Activated CD8-positive, alpha-beta memory T cell treated with anti-CD3 and anti-CD28 coated beads for 48 hours (primary cell): ENCODE results near the gene CERK.

Experiments used
- DNase-seq, 3 experiments: peaks; one replicate each; pipeline ENCODE4 v3.0.0-alpha.2; 2020; ENCODE audit warnings: low read depth in 2 of 3, low spot score in 2 of 3

CERK gene

DNA sequence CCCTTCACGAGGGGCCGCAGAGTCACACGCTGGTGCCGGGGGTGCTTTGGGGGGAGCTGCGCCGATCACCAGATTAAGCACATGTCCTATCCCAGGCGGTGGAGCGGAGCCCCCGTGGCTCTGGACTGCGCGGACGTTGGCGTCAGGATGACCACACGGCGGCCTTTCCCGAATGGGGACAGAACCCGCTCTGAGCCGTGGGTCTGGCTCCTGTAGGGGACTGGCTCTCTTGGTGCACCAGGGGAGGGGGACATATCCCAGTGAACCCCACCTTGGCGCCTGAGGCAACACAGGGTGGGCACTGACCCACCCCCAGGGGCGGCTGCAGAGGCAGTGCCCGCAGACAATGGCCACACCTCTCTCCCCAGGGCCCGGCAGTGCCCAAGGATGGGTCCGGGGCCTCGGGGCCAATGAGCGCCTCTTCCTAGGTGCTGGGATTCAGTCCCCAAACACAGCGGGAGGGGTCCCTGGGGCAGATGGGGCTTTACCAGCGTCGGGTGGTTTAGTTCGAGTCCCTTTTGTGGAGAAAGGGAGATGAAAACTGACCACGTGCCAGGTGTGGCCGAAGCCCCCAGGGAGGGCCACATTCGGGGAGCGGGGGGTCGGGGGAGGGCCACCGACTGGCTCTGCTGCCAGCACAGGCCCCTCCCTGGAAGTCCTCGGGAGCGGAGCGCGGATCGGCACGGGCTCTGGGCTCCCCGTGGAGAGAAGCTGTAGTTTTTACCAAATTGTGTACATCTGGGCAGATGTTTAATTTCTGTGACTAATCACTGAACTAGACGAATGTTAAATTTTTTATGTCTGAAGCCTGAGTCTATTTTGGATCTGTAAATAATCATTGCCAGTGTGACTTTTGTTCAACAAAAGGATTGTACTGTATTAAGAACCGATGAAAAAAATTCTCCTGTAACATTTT is 59.0 kb downstream of the CERK start:
- DNase-seq, result no peak

DNA sequence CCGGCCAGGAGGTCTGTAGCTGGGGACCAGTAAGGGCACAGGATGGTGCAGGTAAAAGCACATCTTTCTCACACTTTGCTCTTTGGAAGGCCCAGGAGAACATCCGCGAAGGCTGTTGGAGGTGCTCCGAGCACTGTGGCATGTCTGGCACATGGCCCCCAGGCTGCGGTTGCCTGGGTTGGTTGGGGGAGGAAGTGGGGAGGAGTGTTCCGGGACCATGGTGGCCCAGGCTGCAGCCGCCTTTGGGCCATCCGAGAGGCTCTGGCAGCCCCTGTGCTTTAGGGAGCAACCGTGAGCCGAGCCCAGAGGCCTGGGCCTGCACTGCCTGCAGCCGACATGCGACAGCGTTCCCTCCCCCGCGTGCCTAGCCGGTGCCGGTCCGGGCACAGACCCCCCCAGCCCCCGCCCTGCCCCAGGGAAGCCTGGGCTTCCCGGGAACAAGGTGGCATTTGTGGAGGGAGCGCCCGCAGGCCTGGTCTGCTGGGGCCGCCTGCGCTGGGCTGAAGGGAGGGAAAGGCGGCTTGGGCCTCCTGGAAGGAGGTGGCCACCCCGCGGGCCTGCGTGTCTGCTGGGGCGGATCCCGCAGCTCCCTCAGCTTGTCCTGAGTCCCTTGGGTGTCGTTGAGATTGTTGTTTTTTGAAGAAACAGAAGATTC is 59.9 kb downstream of the CERK start:
- no peak for DNase-seq

GRCh38 chr22:46677323-46678002 is 60.6 kb downstream of the CERK start:
- no peak for DNase-seq

- DNase-seq, result no peak
Observed at GRCh38 chr22:46676881-46677280, 61.2 kb downstream of the CERK start.

DNA sequence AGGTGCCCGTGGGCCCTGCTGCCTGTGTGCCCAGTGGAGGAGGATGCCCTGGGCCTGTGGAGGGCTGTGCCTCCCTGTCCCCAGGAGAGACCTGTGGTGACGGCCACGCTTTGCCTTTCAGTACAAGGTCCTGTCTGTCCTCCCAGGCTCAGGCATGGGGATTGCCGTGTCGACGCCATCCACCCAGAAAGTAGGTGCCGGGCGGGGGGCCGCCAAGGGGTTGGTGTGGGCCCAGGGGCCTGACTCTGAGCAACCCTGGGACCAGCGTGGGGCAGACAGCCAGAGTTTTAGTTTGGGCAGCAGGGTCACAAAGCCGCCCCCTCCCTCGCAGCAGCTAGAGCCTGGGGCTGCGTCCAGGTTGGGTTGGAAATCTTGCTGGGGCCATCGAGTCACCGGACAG is 61.6 kb downstream of the CERK start:
- DNase-seq, result no peak

- DNase-seq, result no peak
Observed at GRCh38 chr22:46675938-46676337, 62.1 kb downstream of the CERK start.

DNA sequence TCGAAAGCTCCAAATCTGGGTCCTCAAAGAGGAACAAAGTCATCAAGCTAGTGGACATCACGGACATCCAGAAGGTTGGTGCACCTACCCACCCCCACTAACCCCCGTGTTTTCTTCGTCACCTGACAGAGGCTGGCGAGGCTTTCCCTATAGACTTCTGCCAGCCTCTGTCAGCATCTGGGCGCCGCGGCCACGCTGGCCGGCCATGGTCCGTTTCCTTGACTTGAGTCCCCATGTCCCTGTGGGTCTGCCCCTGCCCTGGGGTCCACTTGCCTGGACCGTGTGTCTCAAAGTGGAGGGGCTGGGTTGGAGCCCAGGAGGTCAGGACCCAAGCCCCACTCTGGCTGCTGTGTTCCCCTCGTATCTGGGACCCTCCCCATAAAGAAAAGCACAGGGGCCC is 62.6 kb downstream of the CERK start:
- DNase-seq, result no peak

DNA sequence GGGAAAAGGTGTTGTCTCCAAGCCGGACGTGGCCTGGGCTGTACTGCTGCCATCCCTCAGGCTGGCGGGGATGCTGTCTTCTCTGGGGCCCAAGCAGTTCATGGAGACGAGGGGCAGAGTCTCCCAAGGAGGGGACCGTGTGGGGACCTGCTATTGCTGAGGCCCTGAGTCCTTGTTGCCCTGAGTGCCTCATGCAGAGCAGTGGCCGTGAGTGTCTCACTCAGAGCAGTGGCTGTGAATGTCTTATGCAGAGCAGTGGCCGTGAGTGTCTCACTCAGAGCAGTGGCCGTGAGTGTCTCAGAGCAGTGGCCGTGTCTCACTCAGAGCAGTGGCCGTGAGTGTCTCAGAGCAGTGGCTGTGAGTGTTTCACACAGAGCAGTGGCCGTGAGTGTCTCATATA is 63.1 kb downstream of the CERK start:
- DNase-seq, result no peak

GRCh38 chr22:46674367-46674781 is 63.7 kb downstream of the CERK start:
- peak; percentile 86 to 92 (median 86) for DNase-seq

- DNase-seq, result no peak
Observed at GRCh38 chr22:46673662-46674236, 64.3 kb downstream of the CERK start.

DNA sequence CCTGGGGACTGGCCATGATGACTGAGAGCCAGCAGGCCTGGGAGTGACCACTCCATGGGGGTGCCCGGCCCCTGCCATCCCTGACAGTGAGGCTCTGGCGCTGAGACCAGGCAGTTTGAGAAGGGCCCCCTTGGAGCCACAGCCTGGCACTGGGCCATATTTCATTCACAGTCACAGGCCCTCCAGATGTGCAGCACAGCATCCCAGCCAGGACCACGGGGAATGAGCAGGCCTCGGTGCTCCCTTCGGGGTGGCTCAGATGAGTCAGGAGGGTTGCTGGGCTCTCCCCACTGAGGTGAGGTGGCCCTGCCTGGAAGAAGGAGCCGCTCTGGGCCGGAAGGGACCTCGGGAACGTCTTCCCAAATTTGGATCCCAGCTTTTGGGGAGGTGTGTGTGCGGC is 64.8 kb downstream of the CERK start:
- DNase-seq, result no peak

- no peak for DNase-seq
Observed at GRCh38 chr22:46672731-46673130, 65.3 kb downstream of the CERK start.

DNA sequence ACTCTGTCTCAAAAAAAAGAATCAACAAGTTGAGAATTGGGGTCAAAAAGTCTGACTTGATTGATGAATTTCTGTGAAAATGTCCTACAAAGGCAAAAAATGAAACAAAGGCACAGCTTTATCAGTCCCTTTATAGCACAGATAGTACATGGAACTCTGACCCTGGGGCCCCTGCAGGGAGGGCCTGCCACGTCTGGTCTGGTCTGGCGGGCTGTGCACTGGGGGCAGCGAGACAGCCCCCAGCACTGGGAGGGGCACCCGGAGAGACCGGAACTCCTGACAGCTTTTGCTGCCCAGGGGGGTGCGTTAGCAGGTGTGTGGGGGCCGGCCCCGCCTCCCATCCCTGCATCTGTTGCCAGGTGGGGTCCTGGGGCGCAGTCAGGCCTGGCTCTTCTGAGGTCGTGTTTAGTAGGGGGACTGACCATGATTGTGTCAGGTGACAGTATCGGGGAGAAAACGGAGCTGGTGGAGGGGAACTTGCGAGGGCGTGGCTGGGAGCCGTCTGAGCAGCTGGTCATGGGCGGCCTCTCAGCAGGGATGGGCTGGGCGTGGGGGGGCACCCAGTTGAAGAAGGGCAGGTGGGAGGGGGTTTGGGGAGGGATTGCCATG is 66.1 kb downstream of the CERK start:
- no peak for DNase-seq

DNA sequence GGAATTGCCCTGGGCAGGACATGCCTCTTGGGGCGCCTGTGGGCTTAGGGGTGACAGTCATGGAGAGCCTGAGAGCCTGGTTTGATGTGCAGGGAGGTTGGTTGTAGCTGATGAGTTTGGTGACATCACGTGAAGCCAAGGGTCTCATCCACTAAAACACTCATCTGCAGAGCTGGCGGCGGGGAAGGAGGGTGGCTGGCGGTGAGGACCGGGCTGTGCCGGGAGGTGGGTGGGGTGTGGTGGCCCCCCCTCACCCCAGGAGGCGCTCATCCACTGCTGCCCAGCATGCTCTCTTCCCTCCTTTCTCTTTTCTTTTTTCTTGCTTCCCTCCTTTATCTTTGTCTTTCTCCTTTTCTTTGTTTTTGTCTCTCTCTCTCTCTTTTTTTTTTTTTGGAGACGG is 68.9 kb downstream of the CERK start:
- no peak for DNase-seq

DNA sequence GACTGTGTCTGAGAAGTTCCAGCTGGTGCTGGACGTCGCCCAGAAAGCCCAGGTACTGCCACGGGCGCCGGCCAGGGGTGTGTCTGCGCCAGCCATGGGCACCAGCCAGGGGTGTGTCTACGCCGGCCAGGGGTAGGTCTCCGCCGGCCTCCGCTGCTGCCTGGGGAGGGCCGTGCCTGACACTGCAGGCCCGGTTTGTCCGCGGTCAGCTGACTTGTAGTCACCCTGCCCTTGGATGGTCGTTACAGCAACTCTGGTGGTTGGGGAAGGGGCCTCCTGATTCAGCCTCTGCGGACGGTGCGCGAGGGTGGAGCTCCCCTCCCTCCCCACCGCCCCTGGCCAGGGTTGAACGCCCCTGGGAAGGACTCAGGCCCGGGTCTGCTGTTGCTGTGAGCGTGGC is 69.9 kb downstream of the CERK start:
- DNase-seq, result no peak

DNA sequence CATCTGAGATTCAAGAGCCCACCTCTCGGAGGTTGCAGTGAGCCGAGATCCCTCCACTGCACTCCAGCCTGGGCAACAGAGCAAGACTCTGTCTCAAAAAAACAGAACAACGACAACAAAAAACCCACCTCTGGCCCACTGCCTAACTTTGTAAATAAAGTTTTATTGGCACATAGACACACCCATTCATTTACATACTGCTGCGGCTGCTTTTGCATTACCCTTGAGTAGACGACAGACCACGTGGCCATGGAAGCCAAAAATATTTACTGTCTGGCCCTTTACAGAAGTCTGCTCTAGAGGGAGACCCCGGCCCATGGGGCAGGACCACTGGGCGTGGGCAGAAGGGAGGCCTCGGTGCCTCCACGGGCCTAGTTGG is 70.8 kb downstream of the CERK start:
- no peak for DNase-seq

- DNase-seq, result no peak
Observed at GRCh38 chr22:46666577-46667244, 71.3 kb downstream of the CERK start.

DNA sequence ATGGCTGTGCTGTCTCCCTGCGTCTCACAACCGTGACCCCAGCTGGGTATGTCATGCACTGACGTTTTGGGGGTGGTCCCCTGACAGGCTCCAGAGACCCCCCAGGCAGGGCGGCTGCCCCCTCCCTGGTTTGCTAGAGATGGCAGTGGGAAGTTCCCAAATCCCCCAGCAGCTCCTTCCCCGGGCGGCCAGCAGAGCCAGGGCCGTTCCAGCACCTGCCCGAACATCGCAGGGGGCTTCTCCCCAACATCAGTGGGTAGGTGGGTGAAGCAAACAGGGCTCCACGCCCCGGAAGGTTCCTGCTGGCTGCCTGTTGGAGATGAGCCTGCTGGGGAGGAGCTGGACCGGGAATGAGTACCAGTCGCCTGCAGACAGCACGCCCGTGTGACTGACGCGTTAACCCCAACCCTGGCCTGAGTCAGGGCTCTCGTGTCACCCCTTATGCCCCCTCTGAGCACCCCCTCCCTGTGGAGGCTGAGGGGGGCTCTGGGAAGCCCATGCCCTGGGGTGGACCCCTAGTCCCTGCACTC is 72.2 kb downstream of the CERK start:
- no peak for DNase-seq

- DNase-seq, result no peak
Observed at GRCh38 chr22:46665151-46665695, 72.8 kb downstream of the CERK start.

DNA sequence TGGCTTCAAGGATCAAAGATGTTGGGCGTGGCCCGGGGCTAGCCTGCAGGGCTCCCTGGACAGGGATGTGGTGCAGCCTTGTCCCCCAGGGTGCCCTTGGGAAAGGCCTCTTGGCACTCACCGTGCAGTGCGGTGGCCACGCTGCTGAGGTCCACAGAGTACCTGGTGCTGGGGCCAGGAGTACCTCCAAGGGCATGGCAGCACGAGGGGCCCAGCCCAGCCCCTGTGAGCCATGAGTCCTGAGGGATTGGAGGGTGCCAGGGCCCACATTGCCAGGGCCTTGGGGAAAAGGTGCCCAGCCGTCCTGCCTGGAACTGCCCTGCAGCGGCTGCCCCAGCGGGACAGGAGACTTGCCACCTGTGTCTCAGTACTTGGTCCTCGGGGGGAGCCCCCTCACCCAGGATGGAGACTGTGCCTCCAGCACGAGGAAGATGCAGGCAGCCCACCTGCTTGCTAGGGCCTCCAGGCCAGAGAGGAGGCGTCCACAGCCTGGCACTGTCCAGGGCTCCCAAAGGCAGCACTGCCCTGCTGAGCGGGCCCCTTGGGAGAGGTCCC is 73.7 kb downstream of the CERK start:
- no peak for DNase-seq
